GM23248 (cell line): ENCODE results near the gene C11orf98. TPM values are rescaled to one million over a fixed set of nuclear protein-coding genes. Genes with fewer than 3 reads are reported as not detected.

Source experiments
- DNase-seq: peaks from one replicate; pipeline ENCODE4 v3.0.0-alpha.2; 2015
- H2AFZ ChIP-seq: fragments of 200-600 bp; sonication (generic); 2 replicates; pipeline ENCODE4 v1.6.1; 2016; ENCODE audit warnings: antibody characterized with exemption
- H3F3A ChIP-seq: fragments of 200-600 bp; sonication (generic); 2 replicates; pipeline ENCODE4 v1.6.1; 2016; ENCODE audit warnings: mild to moderate bottlenecking, antibody characterized with exemption, mixed run types; ENCODE audit not compliant: insufficient read depth
- H3K27ac ChIP-seq: fragments of 200-600 bp; sonication (generic); 2 replicates; pipeline ENCODE4 v1.5.1; 2016; ENCODE audit warnings: mild to moderate bottlenecking
- H3K27me3 ChIP-seq: fragments of 200-600 bp; sonication (generic); replicated peaks from 2 replicates; pipeline ENCODE4 v1.6.1; 2016; ENCODE audit warnings: mild to moderate bottlenecking; ENCODE audit not compliant: insufficient read depth
- H3K36me3 ChIP-seq: fragments of 200-600 bp; sonication (generic); 2 replicates; pipeline ENCODE4 v1.6.1; 2016; ENCODE audit warnings: low read depth, mild to moderate bottlenecking
- H3K4me1 ChIP-seq: fragments of 200-600 bp; sonication (generic); 2 replicates; pipeline ENCODE4 v1.6.1; 2016; ENCODE audit warnings: mild to moderate bottlenecking; ENCODE audit not compliant: insufficient read depth
- H3K4me2 ChIP-seq: fragments of 200-600 bp; sonication (generic); one replicate; pipeline ENCODE4 v1.6.1; 2016; ENCODE audit warnings: mild to moderate bottlenecking; ENCODE audit not compliant: unreplicated experiment
- H3K4me3 ChIP-seq: fragments of 200-600 bp; sonication (generic); 2 replicates; pipeline ENCODE4 v1.5.1; 2016; ENCODE audit warnings: mild to moderate bottlenecking
- H3K79me2 ChIP-seq: fragments of 200-600 bp; sonication (generic); 2 replicates; pipeline ENCODE4 v1.6.1; 2016; ENCODE audit warnings: mild to moderate bottlenecking; ENCODE audit not compliant: insufficient read depth
- H3K9ac ChIP-seq: fragments of 200-600 bp; sonication (generic); 2 replicates; pipeline ENCODE4 v1.6.1; 2016; ENCODE audit warnings: mild to moderate bottlenecking
- H3K9me2 ChIP-seq: fragments of 200-600 bp; sonication (generic); 2 replicates; pipeline ENCODE4 v1.6.1; 2016; ENCODE audit warnings: mixed run types, mild to moderate bottlenecking, moderate library complexity; ENCODE audit not compliant: insufficient read depth
- H3K9me3 ChIP-seq: fragments of 200-600 bp; sonication (generic); one replicate; pipeline ENCODE4 v1.6.1; 2017; ENCODE audit warnings: low read depth
- H4K20me1 ChIP-seq: fragments of 200-600 bp; sonication (generic); 2 replicates; pipeline ENCODE4 v1.6.0; 2016; ENCODE audit not compliant: insufficient read depth
- EZH2 ChIP-seq: fragments of 200-600 bp; sonication (generic); IDR thresholded peaks from 2 replicates; pipeline ENCODE4 v1.6.1; 2018; ENCODE audit warnings: antibody characterized with exemption, mild to moderate bottlenecking; ENCODE audit not compliant: insufficient read depth, poor library complexity, severe bottlenecking
- EZH2phosphoT487 ChIP-seq: fragments of 200-600 bp; sonication (generic); IDR thresholded peaks from 2 replicates; pipeline ENCODE4 v1.6.1; 2018; ENCODE audit warnings: antibody characterized with exemption, moderate library complexity, mild to moderate bottlenecking, low read depth; ENCODE audit not compliant: insufficient read depth
- WGBS, 2 experiments: methylation state at CpG; one replicate each; pipeline ENCODE4 v1.1.6; 2015 to 2017; ENCODE audit warnings: low lambda C conversion rate in 2 of 2, low coverage in 1 of 2; ENCODE audit errors: missing lambda C conversion rate in 2 of 2; 5-methylcytosine and 5-hydroxymethylcytosine counted together
- in situ Hi-C: fragments of 300-500 bp; cut with MboI; formaldehyde crosslinking; loops from 2 replicates; pipeline ENCODE4 v1.15.0; 2020
- polyA plus RNA-seq: library from polyadenylated mRNA; unstranded; fragments of >200 nt; fragmentation: Nextera tagmentation; extraction: Ambion mirVana; gene quantifications from 2 replicates; pipeline ENCODE4 v1.2.1, GENCODE V29; 2016
- total RNA-seq: library from RNA; depleted of rRNA; stranded (reverse); fragments of >200 nt; shearing (Covaris generic); gene quantifications from 2 replicates; pipeline ENCODE4 v1.2.3, GENCODE V29; 2014; rRNA removed

Gene C11orf98
- total RNA-seq (16.6 and 24.2 TPM in 2 replicates), polyA plus RNA-seq (76.8 and 77.9 TPM in 2 replicates)

GRCh38 chr11:62665075-62665598 lies at the start of gene C11orf98, which contains the start of gene CSKMT:
Gene C11orf98, minus strand, starts transcription at chr11:62665210. Its CDS starts 41 bp downstream, at chr11:62665169.
Gene CSKMT, plus strand, starts transcription at chr11:62665312. Its CDS starts 568 bp downstream, at chr11:62665880.
- peak within 1 kb of the TSS; percentile 84 for H2AFZ ChIP-seq
- H3K4me1 ChIP-seq = peaks cover 12% of the 10 kb centered on the region
- H3K9me3 ChIP-seq = no peaks in the 10 kb centered on the region
- H4K20me1 ChIP-seq = no peaks in the 10 kb centered on the region
- H3K79me2 ChIP-seq = peaks cover 50% of the 10 kb centered on the region
- peak within 1 kb of the TSS; percentile 90 for H3K4me2 ChIP-seq
- H3K27me3 ChIP-seq = no peaks in the 10 kb centered on the region
- WGBS, 2 experiments = 1% methylated on average over 43 to 47 of the region's 47 CpGs
- DNase-seq = peak; percentile 96
- 0 out of 2 replicates have a peak, but pooled peaks cover 5% of the 10 kb centered on the region for H3K36me3 ChIP-seq
- peak within 1 kb of the TSS; percentile 84 for H3K4me3 ChIP-seq
- TF ChIP-seq EZH2 = no peak
- TF ChIP-seq EZH2phosphoT487 = no peak
- H3F3A ChIP-seq = peaks cover 26% of the 10 kb centered on the region
- peak within 1 kb of the TSS; percentile 72 for H3K27ac ChIP-seq
- no peaks in the 10 kb centered on the region for H3K9me2 ChIP-seq
- in situ Hi-C loops = no loop called here
- peak within 1 kb of the TSS; percentile 87 for H3K9ac ChIP-seq

- no peaks in the 10 kb centered on the region for H3K27me3 ChIP-seq
- H3K4me1 ChIP-seq = peaks cover 9% of the 10 kb centered on the region
- H3K4me3 ChIP-seq = no peak overlapping the region
- H2AFZ ChIP-seq = no peak overlapping the region
- no peaks in the 10 kb centered on the region for H3K9me2 ChIP-seq
- H3K9ac ChIP-seq = no peak overlapping the region
- 94 to 98% methylated on average over 2 of the region's 2 CpGs for WGBS, 2 experiments
- no peaks in the 10 kb centered on the region for H3K9me3 ChIP-seq
- no peak for DNase-seq
- no peak overlapping the region for H3K4me2 ChIP-seq
- peak overlapping the region; percentile 18; the same call in 1 of the 2 replicates for H3K27ac ChIP-seq
- peaks cover 75% of the 10 kb centered on the region for H3F3A ChIP-seq
- TF ChIP-seq EZH2 (no peak), EZH2phosphoT487 (no peak)
- H3K79me2 ChIP-seq = peaks cover 53% of the 10 kb centered on the region
- peaks cover 60% of the 10 kb centered on the region for H3K36me3 ChIP-seq
- no peaks in the 10 kb centered on the region for H4K20me1 ChIP-seq
- in situ Hi-C loops = no loop called here
These were observed 48.3 kb upstream of the C11orf98 start for GRCh38 chr11:62713343-62713742.

GRCh38 chr11:62712861-62713260 lies 47.9 kb upstream of the C11orf98 start:
- no peak overlapping the region for H3K4me2 ChIP-seq
- no peaks in the 10 kb centered on the region for H3K27me3 ChIP-seq
- H3K9me2 ChIP-seq = no peaks in the 10 kb centered on the region
- no peak for DNase-seq
- peaks cover 9% of the 10 kb centered on the region for H3K4me1 ChIP-seq
- WGBS, 2 experiments = 86 to 91% methylated on average over 3 of the region's 3 CpGs
- peak overlapping the region; percentile 18; the same call in 1 of the 2 replicates for H3K27ac ChIP-seq
- no peak overlapping the region for H2AFZ ChIP-seq
- H3K9me3 ChIP-seq = no peaks in the 10 kb centered on the region
- peaks cover 70% of the 10 kb centered on the region for H3F3A ChIP-seq
- peaks cover 48% of the 10 kb centered on the region for H3K79me2 ChIP-seq
- TF ChIP-seq EZH2phosphoT487 = no peak
- TF ChIP-seq EZH2 = no peak
- no peak overlapping the region for H3K9ac ChIP-seq
- in situ Hi-C loops = no loop called here
- no peak overlapping the region for H3K4me3 ChIP-seq
- no peaks in the 10 kb centered on the region for H4K20me1 ChIP-seq
- peaks cover 55% of the 10 kb centered on the region for H3K36me3 ChIP-seq

- Histone ChIP-seq H3K36me3 (peaks cover 50% of the 10 kb centered on the region), H3K4me2 (no peak overlapping the region), H3F3A (peaks cover 65% of the 10 kb centered on the region), H3K4me1 (peaks cover 9% of the 10 kb centered on the region), H4K20me1 (no peaks in the 10 kb centered on the region), H3K9me3 (no peaks in the 10 kb centered on the region), H3K4me3 (no peak overlapping the region), H3K79me2 (peaks cover 43% of the 10 kb centered on the region), H3K27me3 (no peaks in the 10 kb centered on the region), H3K27ac (peak overlapping the region; percentile 18; the same call in 1 of the 2 replicates), H3K9me2 (no peaks in the 10 kb centered on the region), H2AFZ (no peak overlapping the region), H3K9ac (no peak overlapping the region)
- WGBS, 2 experiments = 75 to 77% methylated on average over 6 of the region's 6 CpGs
- in situ Hi-C loops = no loop called here
- no peak for DNase-seq
- no peak for TF ChIP-seq EZH2
- TF ChIP-seq EZH2phosphoT487 = no peak
These were observed 47.3 kb upstream of the C11orf98 start for GRCh38 chr11:62712276-62712812.
